Stomach smooth muscle (tissue), 2 donors: ENCODE measurements around the gene ROM1.

Experiments
- H3K27ac ChIP-seq: one replicate; pipeline ENCODE4 v1.7.0; 2013; ENCODE audit warnings: mild to moderate bottlenecking, low read length, inconsistent platforms
- H3K27me3 ChIP-seq, 2 donors: one replicate each; pipeline ENCODE4 v1.7.0; 2013; ENCODE audit warnings: low read length in 2 of 2; ENCODE audit not compliant: insufficient read depth in 2 of 2, control insufficient read depth in 1 of 2
- H3K36me3 ChIP-seq, 2 donors: one replicate each; pipeline ENCODE4 v1.7.0; 2013; ENCODE audit warnings: low read length in 2 of 2; ENCODE audit not compliant: control insufficient read depth in 2 of 2, insufficient read depth in 2 of 2
- H3K4me1 ChIP-seq: one replicate; pipeline ENCODE4 v1.7.0; 2013; ENCODE audit warnings: low read length; ENCODE audit not compliant: control insufficient read depth, insufficient read depth
- H3K4me3 ChIP-seq, 2 donors: one replicate each; pipeline ENCODE4 v1.7.0; 2013; ENCODE audit warnings: low read length in 2 of 2
- H3K9ac ChIP-seq, 2 donors: one replicate each; pipeline ENCODE4 v1.7.0; 2013; ENCODE audit warnings: low read length in 2 of 2, mild to moderate bottlenecking in 1 of 2
- H3K9me3 ChIP-seq, 2 donors: one replicate each; pipeline ENCODE4 v1.7.0; 2013; ENCODE audit warnings: low read length in 2 of 2; ENCODE audit not compliant: control insufficient read depth in 2 of 2
- donor health status: healthy.
- donor health status: Pancreatic carcinoma.

ROM1 gene

DNA sequence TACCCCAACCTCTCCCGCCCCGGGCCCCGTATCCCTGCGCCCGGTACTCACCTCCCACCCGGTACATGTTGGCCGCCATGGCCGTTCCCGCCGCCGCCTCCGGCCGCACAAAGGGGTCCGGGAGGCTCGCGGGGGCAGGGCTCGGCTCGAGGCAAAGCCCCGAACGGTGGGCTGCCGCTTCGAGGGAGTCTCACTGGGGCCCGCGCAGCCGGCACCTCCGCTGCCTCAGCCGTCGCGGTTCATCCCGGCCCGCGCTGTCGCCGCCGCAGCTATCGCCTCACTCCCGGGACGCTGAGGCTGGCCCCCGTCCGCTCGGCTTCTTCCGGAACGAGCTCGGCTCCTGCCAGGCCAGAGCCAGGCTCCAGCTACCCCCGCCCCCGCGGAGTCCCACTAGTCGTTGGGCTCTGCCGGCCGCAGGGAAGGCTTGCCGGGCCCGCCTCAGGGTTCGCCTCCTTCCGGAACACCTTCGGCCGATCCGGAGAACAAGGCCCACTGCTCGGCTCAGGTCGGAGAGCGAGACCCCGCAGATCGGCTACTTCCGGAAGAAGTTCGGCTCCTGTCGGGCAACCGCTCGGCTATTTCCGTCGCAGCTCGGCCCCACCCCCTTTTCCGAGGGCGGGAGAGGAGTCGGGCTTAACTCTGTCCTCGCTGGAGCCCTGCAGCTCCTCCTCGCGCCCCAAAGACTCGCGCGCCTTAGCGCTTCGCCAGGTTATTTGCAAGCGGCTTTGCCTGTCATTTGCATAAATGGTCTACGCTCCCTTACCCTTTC is 11.5 kb upstream of the ROM1 start, which contains the start of gene MTA2:
TSS of gene MTA2 (minus strand) at position 494 of the 769 bp plus-strand sequence. CDS start at position 79, 415 bp downstream.
- peak within 1 kb of the TSS; percentile 88 to 90 for H3K9ac ChIP-seq
- H3K27ac ChIP-seq = peak within 1 kb of the TSS; percentile 89
- H3K4me1 ChIP-seq = peaks cover 51% of the 10 kb centered on the region
- H3K4me3 ChIP-seq = peak within 1 kb of the TSS; percentile 76 to 89
- H3K27me3 ChIP-seq = no peaks in the 10 kb centered on the region
- peaks cover 19 to 24% of the 10 kb centered on the region in 2 donors for H3K36me3 ChIP-seq
- no peaks in the 10 kb centered on the region for H3K9me3 ChIP-seq

DNA sequence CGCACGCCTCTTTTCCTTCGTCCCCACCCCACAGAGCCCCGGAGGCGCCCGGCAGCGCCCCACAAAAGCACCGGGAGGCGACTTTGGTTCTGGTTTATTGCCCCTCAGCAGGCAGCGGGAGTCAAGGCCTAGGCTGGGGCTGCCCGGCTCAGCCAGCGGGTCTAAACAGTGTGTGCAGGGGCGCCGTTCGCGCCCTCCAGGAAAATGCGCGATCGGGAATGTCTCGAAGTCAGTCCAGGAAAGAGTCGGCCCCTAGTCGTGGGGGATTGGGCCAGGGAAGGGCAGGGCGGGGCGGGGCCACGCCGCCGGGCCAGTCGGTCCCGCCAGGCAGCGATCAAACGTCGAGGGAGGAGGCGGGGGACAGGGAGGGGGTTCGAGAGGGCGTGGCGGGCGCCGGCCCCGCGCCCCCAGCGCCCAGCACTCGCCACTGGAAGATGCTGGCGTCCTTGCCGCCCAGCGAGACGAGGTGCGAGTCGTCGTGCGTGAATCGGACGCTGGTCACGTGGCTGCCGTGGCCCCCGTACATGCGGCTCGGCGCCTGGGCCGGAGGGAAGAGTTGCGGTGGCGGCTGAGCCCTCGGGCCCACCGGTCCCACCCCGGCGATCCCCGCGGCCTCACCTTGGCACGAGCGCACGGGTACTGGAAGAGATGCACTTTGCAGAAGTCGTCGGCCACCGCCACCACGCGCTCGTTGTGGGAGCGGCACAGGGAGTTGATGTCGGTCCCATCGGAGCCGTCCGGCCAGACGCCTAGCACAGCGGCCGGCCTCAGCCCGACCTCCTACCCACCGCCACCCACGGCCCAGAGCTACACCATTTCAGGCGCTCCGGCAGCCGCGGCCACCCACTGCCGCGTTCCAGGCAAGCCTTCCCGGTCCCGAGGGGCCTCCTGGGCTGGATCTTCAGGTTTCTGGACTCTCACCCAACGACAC is 10.7 kb upstream of the ROM1 start:
- Histone ChIP-seq H3K9ac (peak overlapping the region; percentile 52 to 72), H3K4me3 (peak overlapping the region; percentile 72 to 89), H3K9me3 (no peaks in the 10 kb centered on the region), H3K36me3 (peaks cover 15 to 18% of the 10 kb centered on the region in 2 donors), H3K27me3 (no peaks in the 10 kb centered on the region), H3K4me1 (peaks cover 51% of the 10 kb centered on the region), H3K27ac (peak overlapping the region; percentile 89)

DNA sequence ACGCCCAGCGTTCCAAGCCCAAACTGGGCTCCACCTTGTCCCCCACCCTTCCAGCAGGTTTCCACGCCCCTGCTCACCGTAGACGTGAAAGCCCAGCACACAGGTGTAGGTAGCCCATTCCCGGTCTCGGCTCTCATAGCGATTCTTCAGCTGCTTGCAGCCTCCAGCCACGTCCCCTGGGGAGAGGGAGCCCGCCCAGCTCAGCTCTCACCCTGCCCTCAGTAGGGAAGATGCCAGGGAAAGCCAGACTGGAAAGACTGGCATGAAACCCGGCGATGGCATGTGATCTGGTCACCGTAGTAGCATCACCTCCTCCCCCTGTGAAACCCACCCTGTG is 10.0 kb upstream of the ROM1 start:
- Histone ChIP-seq H3K27me3 (no peaks in the 10 kb centered on the region), H3K9me3 (no peaks in the 10 kb centered on the region), H3K4me1 (peaks cover 50% of the 10 kb centered on the region), H3K27ac (peak overlapping the region; percentile 89), H3K9ac (peak overlapping the region; percentile 52 to 72), H3K4me3 (peak overlapping the region; percentile 72 to 89), H3K36me3 (peaks cover 10 to 12% of the 10 kb centered on the region in 2 donors)

DNA sequence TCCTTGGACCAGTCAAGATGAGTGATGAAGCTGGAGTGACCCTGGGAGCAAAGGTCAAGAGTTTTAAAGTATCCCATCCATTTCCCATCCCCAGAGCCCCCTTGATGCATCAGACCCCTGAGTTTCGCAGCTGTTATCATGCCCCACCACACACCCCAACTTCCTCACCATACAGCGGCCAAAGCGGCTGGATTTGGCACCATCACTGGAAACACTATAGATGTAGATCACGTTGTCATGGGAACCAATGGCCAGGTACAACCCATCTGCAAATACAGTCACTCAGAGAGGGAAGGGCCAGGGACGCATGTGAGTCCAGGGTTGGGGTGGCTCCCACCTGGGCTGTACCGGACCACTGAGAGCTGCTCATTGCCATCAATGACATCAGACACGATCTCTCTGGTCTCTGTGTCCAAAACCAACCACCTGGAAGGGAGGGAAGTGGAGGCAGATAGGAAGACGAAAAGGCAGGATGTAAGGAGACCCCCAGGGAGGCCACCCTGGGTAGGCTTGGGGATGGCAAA is 9.2 kb upstream of the ROM1 start:
- Histone ChIP-seq H3K36me3 (peaks cover 10 to 12% of the 10 kb centered on the region in 2 donors), H3K27ac (no peak overlapping the region), H3K9me3 (no peaks in the 10 kb centered on the region)

DNA sequence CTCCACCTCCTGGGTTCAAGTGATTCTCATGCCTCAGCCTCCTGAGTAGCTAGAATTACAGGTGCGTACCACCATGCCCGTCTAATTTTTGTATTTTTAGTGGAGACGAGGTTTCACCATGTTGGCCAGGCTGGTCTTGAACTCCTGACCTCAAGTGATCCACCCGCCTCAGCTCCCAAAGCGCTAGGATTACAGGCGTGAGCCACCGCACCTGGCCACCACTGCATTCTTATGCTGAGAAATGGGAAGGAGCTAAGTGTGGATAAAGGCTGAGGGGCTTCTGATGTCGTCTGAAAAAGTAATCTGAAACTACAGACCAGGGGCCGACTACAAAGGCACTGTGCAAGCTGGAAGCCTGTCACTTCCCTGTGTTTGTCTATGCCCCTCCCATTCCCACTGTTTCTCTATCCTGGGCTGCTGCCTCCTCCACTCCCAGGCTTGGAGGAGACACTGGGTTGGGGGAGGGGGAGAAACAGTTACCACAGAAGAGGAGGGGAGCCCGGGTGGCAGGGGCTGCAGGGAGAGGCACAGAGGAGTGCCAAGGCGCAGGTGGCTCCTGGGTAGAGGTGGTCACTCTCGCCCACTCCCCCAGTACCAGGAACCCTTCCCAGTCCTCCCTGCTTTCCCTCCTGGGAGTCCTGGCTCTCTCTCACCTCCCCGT is 8.5 kb upstream of the ROM1 start:
- H3K4me1 ChIP-seq = peaks cover 38% of the 10 kb centered on the region
- no peak overlapping the region for H3K27ac ChIP-seq
- peaks cover 14% of the 10 kb centered on the region in 2 donors for H3K36me3 ChIP-seq
- H3K9me3 ChIP-seq = no peaks in the 10 kb centered on the region
- H3K4me3 ChIP-seq = no peak overlapping the region
- H3K9ac ChIP-seq = peak overlapping the region in 1 of 2 donors; percentile 13
- no peaks in the 10 kb centered on the region for H3K27me3 ChIP-seq

More for the DNA sequence above, 9.2 kb upstream of the ROM1 start:
- no peaks in the 10 kb centered on the region for H3K27me3 ChIP-seq
- no peak overlapping the region for H3K9ac ChIP-seq
- H3K4me3 ChIP-seq = no peak overlapping the region
- peaks cover 42% of the 10 kb centered on the region for H3K4me1 ChIP-seq

DNA sequence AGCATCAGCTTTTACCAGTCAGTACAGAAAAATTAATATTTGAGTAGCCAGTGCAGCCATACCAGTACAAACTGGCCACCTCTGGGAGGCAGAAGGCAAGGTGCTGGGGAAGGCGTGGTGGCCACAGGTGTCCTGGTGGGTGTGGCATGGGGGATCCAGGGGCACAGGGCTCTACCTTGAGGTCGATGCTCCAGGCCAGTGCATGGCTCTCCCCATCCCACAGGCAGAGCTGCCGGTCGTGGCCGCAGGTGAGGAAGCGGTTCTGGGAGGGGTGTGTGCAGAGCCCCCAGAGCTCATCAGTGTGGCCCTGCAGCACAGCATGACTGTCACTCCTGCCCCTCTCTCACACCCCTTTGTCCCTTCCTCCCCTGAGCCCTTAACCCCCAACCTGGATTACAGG is 7.6 kb upstream of the ROM1 start:
- peaks cover 14 to 16% of the 10 kb centered on the region in 2 donors for H3K36me3 ChIP-seq
- H3K9ac ChIP-seq = no peak overlapping the region

DNA sequence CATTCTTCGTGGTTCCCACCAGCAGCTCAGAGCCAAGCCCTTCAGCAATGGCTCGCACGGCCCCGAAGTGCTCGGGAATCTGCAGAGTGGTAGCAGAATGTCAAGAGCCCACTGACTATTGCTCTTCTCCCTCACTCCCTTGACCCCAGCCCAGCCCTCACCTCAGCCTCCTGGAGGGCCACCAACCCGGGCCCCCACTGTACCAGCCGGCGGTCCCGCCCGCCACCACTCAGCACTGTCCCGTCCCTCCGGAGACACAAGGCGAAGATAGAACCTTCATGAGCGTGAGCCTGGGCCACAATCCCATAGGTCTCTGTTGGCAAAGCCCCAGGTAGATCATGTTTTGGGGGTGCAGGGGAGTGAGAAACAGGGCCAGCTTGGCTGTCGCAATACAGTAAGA is 7.2 kb upstream of the ROM1 start:
- Histone ChIP-seq H3K9me3 (no peaks in the 10 kb centered on the region), H3K4me1 (peaks cover 33% of the 10 kb centered on the region), H3K9ac (no peak overlapping the region), H3K27ac (no peak overlapping the region), H3K4me3 (no peak overlapping the region), H3K36me3 (peaks cover 14 to 16% of the 10 kb centered on the region in 2 donors), H3K27me3 (no peaks in the 10 kb centered on the region)

More for the DNA sequence above, 7.6 kb upstream of the ROM1 start:
- H3K4me3 ChIP-seq = no peak overlapping the region
- no peaks in the 10 kb centered on the region for H3K9me3 ChIP-seq
- H3K4me1 ChIP-seq = peaks cover 34% of the 10 kb centered on the region
- H3K27me3 ChIP-seq = no peaks in the 10 kb centered on the region
- no peak overlapping the region for H3K27ac ChIP-seq

DNA sequence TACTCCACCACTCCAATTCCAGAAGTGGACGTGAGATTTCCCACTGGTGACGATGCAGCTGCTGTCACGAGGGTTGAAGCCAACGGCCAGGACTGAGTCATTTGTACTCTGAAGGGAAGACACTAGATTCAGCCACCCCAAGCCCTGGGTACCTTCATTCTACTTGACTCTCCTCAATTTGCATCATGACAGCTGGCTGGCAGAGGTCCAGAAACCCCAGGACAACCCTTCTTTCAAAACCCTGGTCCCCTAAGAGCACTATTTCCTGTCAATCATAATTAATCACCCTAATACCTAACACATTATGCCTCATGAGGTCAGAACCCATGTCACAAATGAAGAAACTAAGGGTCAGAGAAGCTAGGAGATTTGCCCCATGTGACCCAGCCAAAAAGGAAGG is 5.3 kb upstream of the ROM1 start:
- Histone ChIP-seq H3K36me3 (peaks cover 14 to 16% of the 10 kb centered on the region in 2 donors), H3K27ac (no peak overlapping the region), H3K4me3 (no peak overlapping the region), H3K9ac (no peak overlapping the region), H3K9me3 (no peaks in the 10 kb centered on the region), H3K4me1 (peaks cover 34% of the 10 kb centered on the region), H3K27me3 (no peaks in the 10 kb centered on the region)

DNA sequence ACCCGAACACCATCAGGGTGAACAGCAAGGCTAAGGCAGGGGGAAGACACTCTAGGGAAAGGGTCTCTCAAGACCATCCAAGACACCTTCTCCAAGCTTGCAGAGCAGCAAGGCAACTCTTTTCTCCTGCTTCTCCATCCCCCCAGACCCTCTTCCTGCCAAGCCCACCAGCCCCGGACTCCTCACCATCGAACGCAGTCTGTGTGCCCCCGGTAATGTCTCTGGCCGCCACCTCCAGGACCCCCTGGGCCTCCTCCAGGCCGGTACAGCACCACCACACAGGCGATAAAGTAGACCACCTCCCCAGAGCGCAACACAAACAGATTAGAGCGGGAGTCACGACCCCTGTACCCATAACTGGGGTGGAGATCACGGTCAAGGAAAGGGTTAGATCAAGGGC is 4.3 kb upstream of the ROM1 start:
- no peaks in the 10 kb centered on the region for H3K27me3 ChIP-seq
- no peaks in the 10 kb centered on the region for H3K9me3 ChIP-seq
- H3K36me3 ChIP-seq = peaks cover 14 to 16% of the 10 kb centered on the region in 2 donors
- H3K4me1 ChIP-seq = peaks cover 36% of the 10 kb centered on the region
- H3K4me3 ChIP-seq = no peak overlapping the region
- no peak overlapping the region for H3K27ac ChIP-seq
- peak overlapping the region in 1 of 2 donors; percentile 5 for H3K9ac ChIP-seq

DNA sequence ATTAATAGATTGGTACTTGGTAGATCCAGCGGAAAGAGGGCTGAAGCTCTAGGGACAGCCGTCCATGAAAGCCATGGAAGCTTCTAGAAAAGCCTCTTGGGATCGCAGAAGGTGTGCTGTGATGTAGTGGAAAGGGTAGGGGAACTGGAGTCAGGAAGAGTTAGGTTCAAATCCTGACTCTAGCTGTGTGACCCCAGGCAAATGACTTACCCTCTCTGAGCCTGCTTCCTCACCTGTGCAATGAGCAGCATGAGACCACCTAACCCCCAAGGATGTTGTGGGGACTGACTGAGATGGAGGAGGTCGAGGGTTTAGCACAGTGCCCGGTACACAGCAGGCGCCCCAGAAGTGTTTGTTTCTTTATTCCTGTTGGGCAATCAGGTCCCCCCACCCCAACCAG is 2.7 kb upstream of the ROM1 start:
- no peak overlapping the region for H3K4me3 ChIP-seq
- H3K27ac ChIP-seq = no peak overlapping the region
- H3K9ac ChIP-seq = no peak overlapping the region
- peaks cover 35% of the 10 kb centered on the region for H3K4me1 ChIP-seq
- no peaks in the 10 kb centered on the region for H3K9me3 ChIP-seq
- H3K27me3 ChIP-seq = no peaks in the 10 kb centered on the region
- peaks cover 14 to 18% of the 10 kb centered on the region in 2 donors for H3K36me3 ChIP-seq
